Chondrocyte (in vitro differentiated cells): ENCODE data around the gene MYO16. TPM values are rescaled to one million over a fixed set of nuclear protein-coding genes. Genes with fewer than 3 reads are reported as not detected.

ENCODE experiments used
- DNase-seq: peaks from one replicate; pipeline ENCODE4 v3.0.0; 2021; ENCODE audit warnings: mixed read lengths, low spot score
- H3K27ac Mint-ChIP-seq: one replicate; pipeline ENCODE4 v1.8.0; 2021; ENCODE audit warnings: mild to moderate bottlenecking, moderate library complexity, mixed read lengths; ENCODE audit not compliant: unreplicated experiment
- H3K27me3 Mint-ChIP-seq: 2 replicates; pipeline ENCODE4 v1.8.0; 2021; ENCODE audit warnings: low read depth, mixed read lengths
- H3K36me3 Mint-ChIP-seq: 2 replicates; pipeline ENCODE4 v1.8.0; 2021; ENCODE audit warnings: low read depth, mixed read lengths
- H3K4me1 Mint-ChIP-seq: 2 replicates; pipeline ENCODE4 v1.8.0; 2021; ENCODE audit warnings: low read depth, mild to moderate bottlenecking, mixed read lengths
- H3K4me3 Mint-ChIP-seq: one replicate; pipeline ENCODE4 v1.8.0; 2021; ENCODE audit warnings: mild to moderate bottlenecking, moderate library complexity, mixed read lengths; ENCODE audit not compliant: unreplicated experiment
- H3K9me3 Mint-ChIP-seq: 2 replicates; pipeline ENCODE4 v1.8.0; 2021; ENCODE audit warnings: low read depth, mixed read lengths
- total RNA-seq: library from RNA; stranded (reverse); gene quantifications from 3 replicates; pipeline ENCODE4 v1.2.1, GENCODE V29; 2021
- TF ChIP-seq, protein P1 (sequence below): fragments of 200-600 bp; sonication (generic); IDR thresholded peaks from 2 replicates; pipeline ENCODE4 v1.5.0; 2021; ENCODE audit warnings: antibody characterized with exemption, mild to moderate bottlenecking, moderate library complexity

The MYO16 gene
- total RNA-seq, 1 donor from 2014 or later: 0.12 TPM

DNA sequence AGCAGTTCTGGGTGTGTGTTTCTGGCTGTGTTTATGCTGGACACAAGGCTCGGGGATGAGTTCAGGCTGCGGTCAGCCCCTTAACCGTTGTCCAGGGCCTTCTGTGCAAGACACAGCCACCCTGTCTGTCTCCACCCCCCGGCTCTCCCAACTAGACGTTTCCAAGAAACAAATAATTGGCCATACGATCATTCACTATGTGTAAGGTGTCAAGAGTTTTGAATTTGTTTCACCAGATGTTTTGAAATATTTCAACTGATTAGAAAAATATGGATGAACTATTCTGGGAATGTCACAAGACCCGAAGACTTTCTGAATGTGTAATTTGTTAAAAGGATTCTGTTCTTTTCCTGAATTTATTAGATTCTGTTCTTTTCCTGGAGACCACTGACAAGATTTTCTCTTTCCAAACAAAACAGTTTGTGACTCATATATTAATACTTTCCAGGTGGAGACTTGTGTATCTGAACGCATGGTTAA is 318.2 kb downstream of the MYO16 start:
- no peak for DNase-seq
- H3K36me3 Mint-ChIP-seq: no peaks in the 10 kb centered on the region
- no peak overlapping the region for H3K4me3 Mint-ChIP-seq

DNA sequence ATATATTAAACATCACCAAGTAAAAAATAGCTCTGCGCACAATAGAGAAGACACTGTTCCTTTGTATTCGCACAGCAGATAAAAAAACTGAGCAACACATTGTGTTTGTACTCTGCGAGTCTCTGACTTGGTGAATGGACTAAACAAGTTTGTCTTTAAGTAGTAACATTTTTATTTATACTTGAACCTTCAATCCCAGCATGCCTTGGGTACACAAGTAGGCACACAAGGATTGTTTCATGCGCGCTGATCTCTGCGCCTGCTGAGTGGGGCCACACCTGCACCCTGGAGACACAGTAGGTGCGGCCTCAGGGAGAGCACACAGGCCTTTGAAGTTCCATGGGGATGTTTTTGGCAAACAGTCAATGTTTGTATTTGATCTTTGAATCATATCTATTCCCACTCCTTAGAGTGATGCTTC is 318.9 kb downstream of the MYO16 start:
- H3K27ac Mint-ChIP-seq: no peak overlapping the region

More for the DNA sequence above, 318.2 kb downstream of the MYO16 start:
- TF ChIP-seq, protein P1, sequence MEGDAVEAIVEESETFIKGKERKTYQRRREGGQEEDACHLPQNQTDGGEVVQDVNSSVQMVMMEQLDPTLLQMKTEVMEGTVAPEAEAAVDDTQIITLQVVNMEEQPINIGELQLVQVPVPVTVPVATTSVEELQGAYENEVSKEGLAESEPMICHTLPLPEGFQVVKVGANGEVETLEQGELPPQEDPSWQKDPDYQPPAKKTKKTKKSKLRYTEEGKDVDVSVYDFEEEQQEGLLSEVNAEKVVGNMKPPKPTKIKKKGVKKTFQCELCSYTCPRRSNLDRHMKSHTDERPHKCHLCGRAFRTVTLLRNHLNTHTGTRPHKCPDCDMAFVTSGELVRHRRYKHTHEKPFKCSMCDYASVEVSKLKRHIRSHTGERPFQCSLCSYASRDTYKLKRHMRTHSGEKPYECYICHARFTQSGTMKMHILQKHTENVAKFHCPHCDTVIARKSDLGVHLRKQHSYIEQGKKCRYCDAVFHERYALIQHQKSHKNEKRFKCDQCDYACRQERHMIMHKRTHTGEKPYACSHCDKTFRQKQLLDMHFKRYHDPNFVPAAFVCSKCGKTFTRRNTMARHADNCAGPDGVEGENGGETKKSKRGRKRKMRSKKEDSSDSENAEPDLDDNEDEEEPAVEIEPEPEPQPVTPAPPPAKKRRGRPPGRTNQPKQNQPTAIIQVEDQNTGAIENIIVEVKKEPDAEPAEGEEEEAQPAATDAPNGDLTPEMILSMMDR: no peak
- peak overlapping the region; percentile 85 for H3K27ac Mint-ChIP-seq
- peaks cover 17% of the 10 kb centered on the region for H3K4me1 Mint-ChIP-seq
- H3K9me3 Mint-ChIP-seq: no peaks in the 10 kb centered on the region
- no peaks in the 10 kb centered on the region for H3K27me3 Mint-ChIP-seq

DNA sequence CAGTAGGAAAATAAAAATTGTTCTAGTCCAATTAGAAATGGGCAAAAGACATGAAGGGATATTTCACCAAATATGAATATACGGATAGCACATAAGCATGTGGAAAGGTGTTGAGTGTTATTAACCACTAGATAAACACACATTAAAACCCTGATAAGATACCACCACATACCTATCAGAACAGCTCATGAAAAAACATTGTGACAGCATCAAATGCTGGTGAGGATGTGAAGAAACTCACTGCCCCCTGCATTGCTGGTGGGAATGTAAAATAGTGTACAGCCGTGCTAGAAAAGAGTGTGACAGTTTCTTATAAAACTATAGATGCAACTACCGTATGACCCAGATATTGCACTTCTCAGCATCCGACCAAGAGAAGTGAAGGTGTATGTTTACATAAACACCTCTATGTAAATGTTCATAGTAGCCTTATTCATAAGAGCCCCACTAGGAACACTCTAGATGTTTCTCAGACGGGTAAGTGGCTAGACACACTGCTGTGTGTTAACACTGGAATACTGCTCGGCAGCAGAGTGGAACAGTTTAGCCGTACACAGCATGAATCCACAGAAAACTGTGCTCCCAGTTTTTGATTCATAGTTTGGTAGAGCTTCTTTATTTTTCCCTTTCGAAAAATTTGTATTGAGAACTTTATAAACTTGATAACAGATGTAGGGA is 321.1 kb downstream of the MYO16 start:
- no peak overlapping the region for H3K4me3 Mint-ChIP-seq
- TF ChIP-seq, protein P1: no peak
- no peaks in the 10 kb centered on the region for H3K27me3 Mint-ChIP-seq
- H3K4me1 Mint-ChIP-seq: peaks cover 17% of the 10 kb centered on the region
- DNase-seq: no peak
- no peak overlapping the region for H3K27ac Mint-ChIP-seq
- H3K36me3 Mint-ChIP-seq: no peaks in the 10 kb centered on the region
- H3K9me3 Mint-ChIP-seq: no peaks in the 10 kb centered on the region

More for the DNA sequence above, 318.9 kb downstream of the MYO16 start:
- DNase-seq: no peak
- no peaks in the 10 kb centered on the region for H3K36me3 Mint-ChIP-seq
- H3K27me3 Mint-ChIP-seq: no peaks in the 10 kb centered on the region
- TF ChIP-seq, protein P1: no peak
- peaks cover 17% of the 10 kb centered on the region for H3K4me1 Mint-ChIP-seq
- no peak overlapping the region for H3K4me3 Mint-ChIP-seq
- no peaks in the 10 kb centered on the region for H3K9me3 Mint-ChIP-seq

DNA sequence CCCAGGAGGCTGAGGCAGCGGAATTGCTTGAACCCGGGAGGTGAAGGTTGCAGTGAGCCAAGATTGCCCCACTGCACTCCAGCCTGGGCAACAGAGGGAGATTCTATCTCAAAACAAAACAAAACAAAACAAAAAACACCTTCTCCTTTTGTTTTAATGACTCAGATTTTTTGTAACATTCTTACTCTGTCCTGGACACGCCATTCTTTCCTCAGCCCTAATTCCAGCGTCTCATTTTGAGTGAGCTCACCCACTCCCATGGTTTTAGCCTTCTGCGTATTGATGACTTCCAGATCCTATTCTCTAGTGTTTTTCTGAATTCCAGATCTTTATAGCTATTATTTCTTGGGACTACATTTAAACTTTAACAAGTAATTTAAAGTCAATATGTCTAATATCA is 326.3 kb downstream of the MYO16 start:
- H3K36me3 Mint-ChIP-seq: no peaks in the 10 kb centered on the region
- no peaks in the 10 kb centered on the region for H3K9me3 Mint-ChIP-seq
- H3K4me1 Mint-ChIP-seq: peaks cover 17% of the 10 kb centered on the region

DNA sequence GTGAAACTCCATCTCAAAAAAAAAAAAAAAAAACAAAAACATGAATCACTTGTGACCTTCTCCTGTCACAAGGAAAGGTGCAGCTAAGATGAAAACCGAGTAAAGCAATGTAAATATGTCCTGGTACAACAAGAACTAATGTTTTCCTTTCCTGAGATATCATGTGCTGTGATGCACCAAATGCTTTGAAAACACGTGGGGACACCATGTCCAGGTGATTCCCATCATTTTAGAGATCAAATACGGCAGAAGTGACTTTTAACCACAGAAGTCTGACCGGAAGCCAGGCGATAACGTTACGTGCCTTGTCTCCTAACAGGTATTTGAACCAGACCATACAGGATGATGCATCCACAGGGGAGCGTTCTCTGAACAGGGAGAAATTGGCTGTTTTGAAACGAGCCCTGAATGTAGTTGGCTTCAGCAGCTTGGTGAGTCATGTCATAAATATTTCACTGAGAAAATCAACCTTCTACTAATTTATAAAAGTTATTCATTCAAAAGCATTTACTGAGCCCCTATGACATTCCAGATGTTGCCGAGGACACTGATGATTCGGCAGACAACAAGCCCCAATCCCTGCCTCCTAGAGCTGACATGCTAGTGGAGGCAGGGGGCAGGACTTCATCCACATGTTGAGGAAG is 328.1 kb downstream of the MYO16 start:
- Mint-ChIP-seq H3K36me3 (no peaks in the 10 kb centered on the region), H3K27ac (peak overlapping the region; percentile 87), H3K9me3 (no peaks in the 10 kb centered on the region), H3K4me1 (peaks cover 26% of the 10 kb centered on the region), H3K27me3 (no peaks in the 10 kb centered on the region), H3K4me3 (peak overlapping the region; percentile 35)
- TF ChIP-seq, protein P1: peak; percentile 46
- DNase-seq: no peak

More for the DNA sequence above, 326.3 kb downstream of the MYO16 start:
- Mint-ChIP-seq H3K27me3 (no peaks in the 10 kb centered on the region), H3K4me3 (no peak overlapping the region), H3K27ac (no peak overlapping the region)
- TF ChIP-seq, protein P1: no peak
- no peak for DNase-seq
